ENCODE measurements around the gene KCNMA1. TPM values are rescaled to one million over a fixed set of nuclear protein-coding genes. Genes with fewer than 3 reads are reported as not detected.

The KCNMA1 gene
- polyA plus RNA-seq, 1 of the 3 experiments (the other 2 are of a cell fraction), result 107 TPM

DNA sequence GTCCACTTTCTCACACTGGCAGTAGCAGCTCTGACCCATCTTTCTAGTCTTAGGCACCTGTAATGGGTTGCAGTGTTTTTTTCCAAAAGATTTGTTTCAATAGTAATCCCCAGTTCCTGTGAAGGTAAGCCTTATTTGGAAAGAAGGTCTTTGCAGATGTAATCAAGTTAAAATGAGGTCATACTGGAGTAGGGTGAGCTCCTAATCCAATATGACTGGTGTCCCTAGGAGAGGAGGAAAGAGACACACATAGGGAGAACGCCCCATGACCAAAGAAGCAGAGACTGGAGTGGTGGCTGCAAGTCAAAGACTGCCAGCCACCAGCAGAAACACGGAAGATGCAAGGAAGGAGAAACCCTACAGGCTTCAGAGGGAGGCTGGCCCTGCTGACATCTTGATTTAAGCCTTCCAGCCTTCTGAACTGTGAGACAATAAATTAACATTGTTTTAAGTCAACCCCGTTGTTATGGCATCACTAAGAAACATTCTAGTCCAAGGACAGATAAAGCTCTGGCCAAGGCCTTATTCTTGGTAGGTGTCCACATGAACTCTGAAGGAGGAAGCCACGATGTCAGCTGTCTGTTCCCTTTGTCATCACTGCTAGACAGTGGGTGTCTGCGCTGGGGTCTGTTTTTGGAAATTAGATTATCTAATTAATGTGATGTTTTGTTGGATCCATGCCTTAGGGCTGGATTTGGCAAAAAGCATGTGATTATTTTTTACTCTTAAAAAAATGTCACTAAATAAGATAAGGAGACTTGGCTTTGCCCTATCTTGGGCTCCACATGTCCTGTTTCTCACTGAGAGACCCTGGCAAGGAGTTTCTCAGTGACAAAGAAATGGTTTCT is 214.9 kb downstream of the KCNMA1 start:
- DNase-seq, result peak; percentile 60
- Histone ChIP-seq H3K79me2 (ENCODE audit: insufficient read depth) (no peaks in the 10 kb centered on the region), H3K27me3 (ENCODE audit: insufficient read depth) (no peaks in the 10 kb centered on the region), H3K9me2 (no peaks in the 10 kb centered on the region), H3K4me1 (ENCODE audit: control insufficient read depth in 1 of 2, insufficient read depth in 2 of 2, low read depth in 1 of 2, low read length in 1 of 2) (peaks cover 10 to 47% of the 10 kb centered on the region in 2 experiments; a peak in 3 of 4 replicates), H3K9ac (no peak overlapping the region), H3K4me3 (ENCODE audit: low read depth in 2 of 2, low read length in 1 of 2) (no peak overlapping the region), H3K36me3 (replicated peaks in 1 of 2; ENCODE audit: control insufficient read depth in 1 of 2, insufficient read depth in 2 of 2, low read length in 1 of 2) (no peaks in the 10 kb centered on the region), H2AFZ (ENCODE audit: low read depth) (no peak overlapping the region), H3K9me3 (no peaks in the 10 kb centered on the region), H3K27ac (ENCODE audit: low read depth in 2 of 2, low read length in 1 of 2) (peak overlapping the region in 1 of 2 experiments; percentile 94; a peak in 2 of 4 replicates), H4K20me1 (ENCODE audit: insufficient read depth) (no peaks in the 10 kb centered on the region), H3F3A (replicated peaks; ENCODE audit: insufficient read depth) (no peaks in the 10 kb centered on the region), H3K4me2 (no peak overlapping the region)
- WGBS (ENCODE audit: low lambda C conversion rate), result 39% methylated on average over 5 of the region's 5 CpGs
- ChIA-PET CTCF (interaction anchor here (0.9 to 3.2 kb wide), 7 partner anchors 12 to 257 kb away, joined by 3 to 11 read pairs (median 5); no protein-coding TSS in a partner anchor), POLR2A (no interaction called here)
- 0 out of 2 replicates have a peak, but pooled peaks have one; percentile 49 for TF ChIP-seq MXI1 (IDR thresholded peaks at IDR 0.05; ENCODE audit: low read depth, low read length)
- TF ChIP-seq EP300 (IDR thresholded peaks at IDR 0.05; ENCODE audit: borderline replicate concordance in 1 of 2, low read depth in 1 of 2, low read length in 1 of 2), result peak in 1 of 2 experiments; percentile 86; a peak in 2 of 4 replicates
- TF ChIP-seq SMC3 (IDR thresholded peaks at IDR 0.05; ENCODE audit: low read depth, low read length), result no peak
- TF ChIP-seq, protein P1, sequence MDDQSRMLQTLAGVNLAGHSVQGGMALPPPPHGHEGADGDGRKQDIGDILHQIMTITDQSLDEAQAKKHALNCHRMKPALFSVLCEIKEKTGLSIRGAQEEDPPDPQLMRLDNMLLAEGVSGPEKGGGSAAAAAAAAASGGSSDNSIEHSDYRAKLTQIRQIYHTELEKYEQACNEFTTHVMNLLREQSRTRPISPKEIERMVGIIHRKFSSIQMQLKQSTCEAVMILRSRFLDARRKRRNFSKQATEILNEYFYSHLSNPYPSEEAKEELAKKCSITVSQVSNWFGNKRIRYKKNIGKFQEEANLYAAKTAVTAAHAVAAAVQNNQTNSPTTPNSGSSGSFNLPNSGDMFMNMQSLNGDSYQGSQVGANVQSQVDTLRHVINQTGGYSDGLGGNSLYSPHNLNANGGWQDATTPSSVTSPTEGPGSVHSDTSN (IDR thresholded peaks at IDR 0.05), result 0 out of 2 replicates have a peak, but pooled peaks have one; percentile 9
- TF ChIP-seq, protein P2, sequence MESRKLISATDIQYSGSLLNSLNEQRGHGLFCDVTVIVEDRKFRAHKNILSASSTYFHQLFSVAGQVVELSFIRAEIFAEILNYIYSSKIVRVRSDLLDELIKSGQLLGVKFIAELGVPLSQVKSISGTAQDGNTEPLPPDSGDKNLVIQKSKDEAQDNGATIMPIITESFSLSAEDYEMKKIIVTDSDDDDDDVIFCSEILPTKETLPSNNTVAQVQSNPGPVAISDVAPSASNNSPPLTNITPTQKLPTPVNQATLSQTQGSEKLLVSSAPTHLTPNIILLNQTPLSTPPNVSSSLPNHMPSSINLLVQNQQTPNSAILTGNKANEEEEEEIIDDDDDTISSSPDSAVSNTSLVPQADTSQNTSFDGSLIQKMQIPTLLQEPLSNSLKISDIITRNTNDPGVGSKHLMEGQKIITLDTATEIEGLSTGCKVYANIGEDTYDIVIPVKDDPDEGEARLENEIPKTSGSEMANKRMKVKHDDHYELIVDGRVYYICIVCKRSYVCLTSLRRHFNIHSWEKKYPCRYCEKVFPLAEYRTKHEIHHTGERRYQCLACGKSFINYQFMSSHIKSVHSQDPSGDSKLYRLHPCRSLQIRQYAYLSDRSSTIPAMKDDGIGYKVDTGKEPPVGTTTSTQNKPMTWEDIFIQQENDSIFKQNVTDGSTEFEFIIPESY (IDR thresholded peaks at IDR 0.05; ENCODE audit: borderline replicate concordance, low read depth), result no peak
- TF ChIP-seq RXRA (IDR thresholded peaks at IDR 0.05; ENCODE audit: borderline replicate concordance, low read depth), result no peak
- TF ChIP-seq GATA2 (CRISPR knock-in tag; IDR thresholded peaks at IDR 0.05), result peak; percentile 62
- TF ChIP-seq CHD2 (IDR thresholded peaks at IDR 0.05; ENCODE audit: low read length, partially characterized antibody), result peak; percentile 66
- TF ChIP-seq RCOR1 (IDR thresholded peaks at IDR 0.05; ENCODE audit: low read length), result peak; percentile 20; the same call in 1 of the 2 replicates
- peak; percentile 35 for TF ChIP-seq TCF12 (IDR thresholded peaks at IDR 0.05)
- TF ChIP-seq, protein P3, sequence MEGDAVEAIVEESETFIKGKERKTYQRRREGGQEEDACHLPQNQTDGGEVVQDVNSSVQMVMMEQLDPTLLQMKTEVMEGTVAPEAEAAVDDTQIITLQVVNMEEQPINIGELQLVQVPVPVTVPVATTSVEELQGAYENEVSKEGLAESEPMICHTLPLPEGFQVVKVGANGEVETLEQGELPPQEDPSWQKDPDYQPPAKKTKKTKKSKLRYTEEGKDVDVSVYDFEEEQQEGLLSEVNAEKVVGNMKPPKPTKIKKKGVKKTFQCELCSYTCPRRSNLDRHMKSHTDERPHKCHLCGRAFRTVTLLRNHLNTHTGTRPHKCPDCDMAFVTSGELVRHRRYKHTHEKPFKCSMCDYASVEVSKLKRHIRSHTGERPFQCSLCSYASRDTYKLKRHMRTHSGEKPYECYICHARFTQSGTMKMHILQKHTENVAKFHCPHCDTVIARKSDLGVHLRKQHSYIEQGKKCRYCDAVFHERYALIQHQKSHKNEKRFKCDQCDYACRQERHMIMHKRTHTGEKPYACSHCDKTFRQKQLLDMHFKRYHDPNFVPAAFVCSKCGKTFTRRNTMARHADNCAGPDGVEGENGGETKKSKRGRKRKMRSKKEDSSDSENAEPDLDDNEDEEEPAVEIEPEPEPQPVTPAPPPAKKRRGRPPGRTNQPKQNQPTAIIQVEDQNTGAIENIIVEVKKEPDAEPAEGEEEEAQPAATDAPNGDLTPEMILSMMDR (IDR thresholded peaks at IDR 0.05), result no peak

Data from SK-N-SH (cell line).